HTR-8/SVneo (cell line): ENCODE results near the gene GPR37L1.

Experiments used
- DNase-seq: peaks from one replicate; pipeline ENCODE4 v3.0.0; 2011; ENCODE audit warnings: low spot score, mixed read lengths; ENCODE audit not compliant: insufficient read length
- FAIRE-seq: peaks from 2 replicates; lab custom pipeline; 2011; peaks lifted over from hg19 to GRCh38; lab: Jason Lieb, UNC

The GPR37L1 gene, protein sequence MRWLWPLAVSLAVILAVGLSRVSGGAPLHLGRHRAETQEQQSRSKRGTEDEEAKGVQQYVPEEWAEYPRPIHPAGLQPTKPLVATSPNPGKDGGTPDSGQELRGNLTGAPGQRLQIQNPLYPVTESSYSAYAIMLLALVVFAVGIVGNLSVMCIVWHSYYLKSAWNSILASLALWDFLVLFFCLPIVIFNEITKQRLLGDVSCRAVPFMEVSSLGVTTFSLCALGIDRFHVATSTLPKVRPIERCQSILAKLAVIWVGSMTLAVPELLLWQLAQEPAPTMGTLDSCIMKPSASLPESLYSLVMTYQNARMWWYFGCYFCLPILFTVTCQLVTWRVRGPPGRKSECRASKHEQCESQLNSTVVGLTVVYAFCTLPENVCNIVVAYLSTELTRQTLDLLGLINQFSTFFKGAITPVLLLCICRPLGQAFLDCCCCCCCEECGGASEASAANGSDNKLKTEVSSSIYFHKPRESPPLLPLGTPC

DNA sequence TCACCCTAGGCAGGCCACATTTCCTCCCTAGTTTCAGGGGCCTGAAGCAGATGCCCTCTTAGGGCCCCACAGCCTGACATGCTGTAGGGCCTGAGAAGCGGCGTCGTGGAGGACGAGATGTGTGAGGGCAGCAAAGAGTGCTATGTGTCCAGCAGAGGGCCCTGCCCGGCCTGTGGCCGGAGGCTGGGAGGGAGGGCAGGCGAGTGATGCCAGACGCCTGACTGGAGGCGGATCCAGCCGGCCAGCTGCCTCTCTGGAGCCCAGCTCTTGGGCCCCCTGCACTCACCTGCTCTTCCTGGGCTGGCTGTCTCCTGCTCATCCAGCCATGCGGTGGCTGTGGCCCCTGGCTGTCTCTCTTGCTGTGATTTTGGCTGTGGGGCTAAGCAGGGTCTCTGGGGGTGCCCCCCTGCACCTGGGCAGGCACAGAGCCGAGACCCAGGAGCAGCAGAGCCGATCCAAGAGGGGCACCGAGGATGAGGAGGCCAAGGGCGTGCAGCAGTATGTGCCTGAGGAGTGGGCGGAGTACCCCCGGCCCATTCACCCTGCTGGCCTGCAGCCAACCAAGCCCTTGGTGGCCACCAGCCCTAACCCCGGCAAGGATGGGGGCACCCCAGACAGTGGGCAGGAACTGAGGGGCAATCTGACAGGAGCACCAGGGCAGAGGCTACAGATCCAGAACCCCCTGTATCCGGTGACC, at the start of gene GPR37L1:
Gene GPR37L1, plus strand, starts transcription at position 279 of the 697 bp plus-strand sequence. Its CDS starts 47 bp downstream, at position 326.
- DNase-seq: peak; percentile 55
- FAIRE-seq: no peak

DNA sequence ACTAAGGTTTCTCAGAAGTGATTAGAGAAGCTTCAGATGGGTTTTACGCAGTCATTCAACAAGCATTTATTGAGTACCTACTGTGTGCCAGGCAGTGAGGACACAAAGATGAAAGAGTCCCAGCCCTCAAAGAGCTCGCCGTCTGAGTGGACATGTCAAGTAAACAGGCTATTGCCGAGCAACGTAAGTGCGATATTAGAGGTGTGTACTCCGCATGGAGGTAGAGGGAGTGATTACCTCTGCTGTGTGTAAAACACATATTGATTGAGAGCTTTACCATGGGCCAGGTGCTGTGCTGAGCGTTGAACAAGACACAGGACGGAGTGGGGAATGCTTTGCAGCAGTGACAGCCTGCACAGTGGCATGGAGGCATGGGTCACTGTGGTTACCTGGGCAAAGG, 49.5 kb upstream of the GPR37L1 start:
- no peak for FAIRE-seq

DNA sequence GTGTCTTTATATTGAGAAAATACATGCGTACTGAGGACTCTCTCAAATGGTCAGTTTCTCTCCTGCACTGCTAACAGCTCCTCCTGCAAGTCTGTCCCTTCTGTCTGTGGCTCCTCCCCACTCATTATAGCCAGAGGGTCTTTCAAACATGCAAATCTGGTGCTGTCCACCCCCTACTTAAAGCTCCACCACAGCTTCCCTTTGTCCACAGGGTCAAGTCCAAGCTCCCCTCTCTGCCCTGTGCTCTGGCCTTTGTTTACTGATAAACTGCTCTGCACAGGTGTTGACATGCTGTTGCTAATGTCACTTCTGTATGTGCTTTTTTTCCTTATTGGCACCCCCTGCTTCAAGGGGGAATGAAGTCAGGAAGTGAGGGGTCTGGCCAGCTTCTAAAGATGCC, 47.7 kb upstream of the GPR37L1 start:
- FAIRE-seq (no peak), DNase-seq (no peak)

More for the DNA sequence above, 49.5 kb upstream of the GPR37L1 start:
- no peak for DNase-seq

DNA sequence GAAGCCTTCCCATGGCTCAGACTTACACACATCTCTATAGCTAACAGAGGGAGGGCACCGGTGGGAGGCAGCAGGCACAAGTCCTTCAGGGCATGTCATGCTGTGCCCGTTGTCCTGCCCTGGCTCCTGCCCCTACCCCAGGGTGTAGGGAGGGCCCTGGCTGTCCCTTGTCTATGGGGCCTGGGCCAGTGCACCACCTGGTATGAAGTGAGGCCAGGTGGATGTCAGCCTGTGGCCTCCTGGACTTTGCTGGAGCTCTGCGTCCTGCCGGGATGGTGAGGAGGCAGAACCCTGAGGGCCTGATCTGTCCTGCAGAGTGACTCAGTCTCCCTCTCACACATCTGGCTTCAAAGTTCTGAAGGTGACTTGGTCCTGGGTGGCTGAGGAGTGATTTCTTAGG, 47.3 kb upstream of the GPR37L1 start:
- no peak for DNase-seq
- no peak for FAIRE-seq

DNA sequence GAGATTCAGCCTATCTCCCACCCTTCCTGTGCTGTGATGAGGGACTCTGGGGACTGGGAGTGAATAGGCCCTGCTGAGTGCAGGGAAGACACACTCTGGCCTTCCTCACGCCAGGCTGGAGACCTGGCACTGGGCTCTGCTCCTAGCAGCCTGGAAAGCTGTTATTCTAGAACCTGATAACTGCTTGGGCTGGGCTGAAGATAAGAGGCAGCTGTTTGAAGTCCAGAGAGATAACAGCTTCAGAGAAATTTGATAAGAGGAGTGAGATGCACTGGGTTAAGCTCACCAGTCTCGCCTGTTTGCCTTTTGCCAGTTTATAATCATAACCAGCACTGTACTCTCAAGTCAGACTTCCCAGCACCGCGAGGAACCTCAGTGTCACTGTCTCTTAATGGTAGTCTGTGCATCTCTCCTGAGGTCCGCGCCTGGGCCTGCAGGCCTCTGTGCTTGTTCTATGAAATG, 46.6 kb upstream of the GPR37L1 start:
- DNase-seq (no peak), FAIRE-seq (no peak)

DNA sequence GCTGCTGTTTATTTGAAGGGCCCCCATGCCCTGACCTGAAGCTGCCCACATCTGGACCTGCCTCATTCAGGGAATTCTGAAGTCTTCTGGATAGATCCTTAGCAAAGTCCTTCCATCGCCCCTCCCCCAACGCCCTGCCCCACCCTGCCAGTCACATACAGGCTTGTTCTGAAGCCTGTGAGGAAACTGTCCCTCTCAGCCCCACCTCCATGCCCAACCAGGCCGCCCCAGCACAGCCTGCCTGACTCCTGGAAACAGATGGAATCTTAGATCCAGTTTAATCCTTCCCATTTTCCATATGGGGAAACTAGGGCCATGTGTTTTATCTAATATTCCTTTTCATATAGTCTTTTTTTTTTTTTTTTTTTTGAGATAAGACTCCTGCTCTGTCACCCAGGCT, 44.5 kb upstream of the GPR37L1 start:
- DNase-seq (no peak), FAIRE-seq (no peak)

DNA sequence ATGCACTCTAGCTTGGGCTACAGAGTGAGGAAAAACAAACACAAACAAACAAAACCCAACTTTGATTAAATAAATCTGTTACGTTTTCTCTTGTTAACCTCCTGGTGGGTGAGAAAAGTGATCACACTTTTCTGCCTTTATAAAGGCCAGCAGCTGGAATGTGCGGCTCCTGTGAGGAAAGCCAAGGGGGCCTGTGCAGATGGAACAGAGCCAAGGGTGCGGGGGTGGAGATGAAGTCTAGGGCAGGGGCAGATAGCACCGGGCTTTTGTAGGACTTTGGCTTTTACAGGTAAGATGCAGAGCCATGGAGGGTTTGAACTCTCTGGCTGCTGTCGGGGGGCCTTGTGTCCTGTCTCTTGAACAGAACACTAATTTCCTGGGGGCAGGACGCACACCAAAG, 40.7 kb upstream of the GPR37L1 start:
- no peak for DNase-seq
- no peak for FAIRE-seq

DNA sequence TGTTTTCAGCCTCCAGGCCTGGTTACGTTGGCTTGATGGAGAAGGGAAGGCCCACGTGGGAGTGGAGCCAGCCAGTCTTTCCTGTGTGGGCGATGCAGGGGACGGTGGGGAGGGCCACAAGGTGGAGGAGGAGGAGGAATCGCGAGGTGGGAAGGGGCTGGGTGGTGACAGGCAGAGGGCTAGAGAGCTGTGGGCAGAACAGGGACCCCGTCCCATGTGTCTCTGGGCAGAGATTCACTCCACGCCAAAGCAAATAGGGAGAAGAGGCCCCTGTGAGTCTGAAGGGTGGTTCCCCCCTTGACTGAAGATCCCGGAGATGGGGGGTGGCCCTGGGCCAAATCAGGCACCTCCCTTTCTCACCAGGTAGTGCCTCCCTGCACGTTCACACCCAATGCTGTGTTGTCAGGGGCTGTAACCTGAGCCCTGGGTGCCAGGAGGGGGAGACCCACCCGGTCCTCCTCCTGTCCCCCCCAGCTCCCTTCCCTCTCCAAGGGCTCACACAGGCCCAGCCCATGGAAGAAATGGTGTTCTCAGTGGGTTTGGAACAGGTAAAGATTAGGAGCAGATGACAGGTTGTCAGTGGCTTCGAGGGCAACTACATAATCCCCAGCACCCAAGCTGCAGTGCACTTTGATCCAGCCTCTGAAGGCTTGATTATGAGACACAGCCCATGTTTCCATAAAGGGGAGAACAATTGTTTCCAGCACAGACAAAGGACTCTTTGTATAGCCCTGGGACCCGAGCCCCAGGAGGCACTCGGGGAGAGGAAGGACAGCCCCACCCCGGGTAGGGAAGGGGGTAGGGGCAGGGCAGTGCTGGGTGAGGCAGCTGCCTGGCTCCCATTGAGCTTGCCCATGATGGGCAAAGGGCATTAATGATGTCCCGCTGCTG, 37.7 kb upstream of the GPR37L1 start:
- FAIRE-seq (no peak), DNase-seq (no peak)

DNA sequence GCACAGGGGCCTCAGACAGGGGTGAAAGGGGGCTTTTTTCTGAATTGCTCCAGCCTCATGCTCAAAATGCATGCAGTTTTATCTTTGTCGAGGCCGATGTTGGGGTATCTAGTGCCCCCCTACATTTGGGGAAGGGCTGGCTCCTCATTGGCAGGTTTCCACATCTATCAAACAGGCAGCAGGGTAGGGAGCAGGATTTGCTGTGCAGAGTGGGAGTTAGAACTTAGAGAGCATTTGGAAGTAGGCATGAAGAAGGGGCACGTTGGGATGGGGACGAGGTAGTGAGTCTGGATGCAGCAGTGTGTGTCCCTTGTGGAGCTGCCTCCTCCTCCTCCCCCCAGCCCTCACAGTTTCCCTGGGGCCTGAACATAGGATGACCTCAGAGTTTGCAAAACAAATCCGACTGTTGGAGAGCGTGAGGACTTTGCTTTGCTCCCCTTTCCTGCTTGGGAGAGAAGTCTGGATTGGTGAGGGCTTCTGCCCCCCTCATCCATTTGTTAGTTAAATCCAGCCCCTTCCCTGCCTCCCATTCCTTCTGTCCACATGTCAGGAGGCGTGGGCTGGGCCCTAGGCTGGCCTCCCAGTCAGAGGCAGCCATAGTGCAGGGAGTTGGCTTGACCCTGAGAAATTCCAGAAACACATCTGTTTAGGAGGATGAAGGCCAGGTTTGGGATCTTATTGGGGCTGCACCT, 36.9 kb upstream of the GPR37L1 start:
- DNase-seq (no peak), FAIRE-seq (no peak)

DNA sequence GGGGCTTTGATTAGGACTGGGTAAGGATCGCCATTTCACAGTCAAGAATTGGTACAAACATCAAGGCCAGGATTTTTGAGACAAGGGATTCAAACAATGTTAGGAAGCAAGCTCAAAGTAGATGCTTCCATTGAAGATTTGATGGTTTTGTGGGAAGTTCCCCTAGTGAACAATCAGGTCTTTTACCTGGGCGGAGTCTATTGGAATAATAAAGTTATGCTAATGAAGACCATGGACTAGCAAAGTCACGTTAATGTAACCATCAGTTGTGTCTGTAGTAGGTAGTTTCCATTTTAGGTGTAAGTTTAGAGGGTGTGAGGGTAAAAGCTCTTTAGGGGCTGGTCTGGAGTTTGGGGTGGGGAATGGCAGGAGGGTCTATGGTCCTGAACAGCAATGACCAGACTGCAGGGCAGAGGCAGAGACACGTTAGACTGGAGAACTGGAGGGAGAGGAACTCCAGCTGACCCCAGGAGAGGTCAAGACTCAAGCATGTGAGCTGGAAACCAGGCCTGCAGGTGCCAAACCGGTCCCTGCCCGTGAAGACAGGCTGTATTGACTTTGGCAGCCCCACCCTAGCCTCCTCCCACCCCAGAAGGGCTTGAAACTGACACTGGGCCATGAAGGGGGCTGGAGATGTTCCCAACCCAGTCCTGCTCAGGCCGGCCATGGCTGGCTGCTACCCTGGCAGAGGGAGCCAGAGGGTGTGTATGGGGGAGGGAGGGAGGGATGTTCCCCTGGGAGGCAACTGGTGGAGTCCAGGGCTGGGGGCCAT, 36.0 kb upstream of the GPR37L1 start:
- FAIRE-seq (no peak), DNase-seq (no peak)

DNA sequence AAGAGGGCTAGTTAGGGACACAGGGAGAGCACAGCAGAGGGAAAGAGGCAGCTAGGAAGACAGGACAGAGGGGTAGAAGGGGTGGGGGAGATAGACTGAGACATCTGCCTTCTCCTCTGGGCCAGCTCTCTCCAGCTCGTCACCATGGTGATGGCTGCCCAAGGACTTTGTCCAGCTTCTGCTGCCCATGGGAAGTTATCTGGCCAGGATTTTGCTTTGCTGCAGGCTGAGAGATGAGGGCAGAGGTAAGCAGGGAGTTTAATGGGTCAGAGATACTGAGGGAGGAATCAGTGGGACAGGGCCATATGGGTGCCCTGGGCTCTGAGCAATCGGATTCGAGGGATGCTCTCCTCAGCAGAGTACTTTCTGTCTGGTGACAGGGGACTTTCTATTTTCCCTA, 34.5 kb upstream of the GPR37L1 start:
- DNase-seq (no peak), FAIRE-seq (no peak)

DNA sequence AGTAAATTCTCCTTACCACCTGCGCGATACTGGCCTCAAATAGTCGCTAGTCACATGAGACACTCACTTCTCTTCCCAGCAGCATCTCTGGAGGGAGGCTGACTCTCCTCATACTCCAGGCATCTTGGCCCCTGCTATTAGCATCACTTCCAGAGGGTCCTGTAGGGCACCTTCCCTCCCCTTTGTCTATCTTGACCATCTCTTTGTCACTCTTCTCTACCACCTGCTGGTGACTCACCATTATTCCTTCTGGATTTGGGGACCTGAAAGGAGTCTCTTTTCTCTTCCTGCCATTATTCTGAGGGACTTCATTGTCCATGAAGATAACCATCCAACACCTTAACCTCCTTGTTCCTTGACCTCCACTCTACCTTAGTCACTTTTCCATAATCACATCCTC, 31.7 kb upstream of the GPR37L1 start:
- DNase-seq: no peak

DNA sequence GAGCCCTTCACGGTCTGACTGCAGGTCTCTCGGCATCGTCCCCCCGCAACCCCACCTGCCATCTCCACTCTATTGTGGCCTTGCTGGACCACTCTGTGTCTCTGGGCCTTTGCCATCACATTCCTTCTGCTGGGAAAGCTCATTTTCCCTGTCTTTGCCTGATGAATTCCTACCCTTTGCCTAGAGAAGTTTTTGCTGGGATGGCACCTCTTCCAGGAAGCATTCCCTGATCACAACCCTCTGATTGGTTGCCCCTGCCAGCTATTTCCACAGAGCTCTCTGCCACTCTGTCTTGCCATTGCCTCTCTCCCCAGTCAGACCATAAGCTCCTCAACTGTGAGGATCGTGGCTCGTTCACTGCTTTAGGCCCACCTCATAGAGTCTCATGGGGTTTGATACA, 28.9 kb upstream of the GPR37L1 start:
- DNase-seq (no peak), FAIRE-seq (no peak)

More for the DNA sequence above, 31.7 kb upstream of the GPR37L1 start:
- no peak for FAIRE-seq

DNA sequence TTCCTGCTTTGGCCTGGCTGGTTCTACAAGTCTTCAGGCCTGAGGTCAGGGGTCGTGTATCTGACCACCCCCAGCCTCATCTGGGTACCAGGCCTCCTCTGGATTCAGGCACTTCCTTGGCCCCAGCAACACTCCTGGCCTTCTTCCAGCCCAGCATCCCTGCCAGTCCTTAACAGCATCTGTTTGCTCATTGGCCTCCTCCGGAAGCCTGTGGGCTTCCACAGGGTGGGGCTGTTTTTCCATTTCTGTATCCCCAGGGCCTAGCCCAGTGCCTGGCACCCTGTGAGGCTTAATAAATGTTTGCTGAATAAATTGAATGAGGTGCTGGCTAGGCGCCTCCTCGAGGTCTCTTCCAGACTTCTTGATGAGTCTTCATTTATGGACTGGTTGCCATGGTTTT, 21.5 kb upstream of the GPR37L1 start:
- DNase-seq (no peak), FAIRE-seq (no peak)

DNA sequence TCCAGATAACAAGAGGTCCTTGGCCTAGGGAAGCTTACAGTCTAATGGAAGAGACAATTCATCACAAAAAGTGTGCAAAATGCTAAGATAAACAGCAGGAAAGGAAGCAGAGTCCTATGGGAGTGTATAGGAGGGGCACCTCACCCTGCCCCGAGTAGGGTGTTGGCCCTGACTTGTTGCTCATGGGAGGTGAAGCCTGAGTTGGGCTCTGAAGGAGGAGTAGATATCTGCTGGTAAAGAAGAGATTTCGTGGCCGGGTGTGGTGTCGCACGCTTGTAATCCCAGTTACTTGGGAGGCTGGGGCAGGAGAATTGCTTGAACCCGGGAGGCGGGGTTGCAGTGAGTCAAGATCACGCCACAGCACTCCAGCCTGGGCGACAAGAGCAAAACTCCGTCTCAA, 18.6 kb upstream of the GPR37L1 start:
- FAIRE-seq (no peak), DNase-seq (no peak)

DNA sequence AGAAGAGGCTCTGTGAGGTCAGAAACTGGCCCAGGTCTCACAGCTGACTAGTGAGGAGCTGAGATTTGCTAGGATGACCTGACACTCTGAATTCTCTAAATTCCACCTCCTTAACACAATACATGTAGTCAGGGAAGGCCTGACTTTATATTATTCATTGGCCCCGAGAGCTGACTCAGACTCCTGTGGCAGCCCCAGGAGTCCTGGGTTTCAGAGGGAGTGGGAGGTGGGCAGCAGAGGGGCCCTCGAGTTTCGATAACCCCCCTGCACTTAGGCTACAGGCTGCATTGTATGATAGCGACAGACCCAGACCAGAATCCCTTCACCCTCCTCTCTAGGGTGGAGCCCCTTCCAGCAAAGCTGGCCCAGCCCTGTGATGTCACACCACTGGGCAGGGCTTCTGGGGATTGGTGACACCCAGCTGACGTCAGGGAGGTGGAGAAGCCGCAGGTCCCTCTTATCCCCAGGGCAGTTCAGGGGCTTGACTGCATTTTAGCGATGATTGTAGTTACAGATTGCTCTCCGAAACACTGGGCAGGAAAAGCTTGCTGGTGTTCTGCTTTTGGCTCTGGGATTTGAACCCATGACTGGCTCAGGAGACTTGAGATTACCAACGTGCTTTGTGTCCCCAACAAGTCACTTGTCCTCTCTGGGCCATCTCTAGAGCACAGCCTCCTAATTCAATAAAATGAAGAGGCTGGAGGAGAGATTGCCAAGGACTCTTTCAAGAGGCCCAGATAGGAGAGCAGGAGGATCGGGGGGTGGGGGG, 17.0 kb upstream of the GPR37L1 start:
- no peak for FAIRE-seq
- peak; percentile 87 for DNase-seq

DNA sequence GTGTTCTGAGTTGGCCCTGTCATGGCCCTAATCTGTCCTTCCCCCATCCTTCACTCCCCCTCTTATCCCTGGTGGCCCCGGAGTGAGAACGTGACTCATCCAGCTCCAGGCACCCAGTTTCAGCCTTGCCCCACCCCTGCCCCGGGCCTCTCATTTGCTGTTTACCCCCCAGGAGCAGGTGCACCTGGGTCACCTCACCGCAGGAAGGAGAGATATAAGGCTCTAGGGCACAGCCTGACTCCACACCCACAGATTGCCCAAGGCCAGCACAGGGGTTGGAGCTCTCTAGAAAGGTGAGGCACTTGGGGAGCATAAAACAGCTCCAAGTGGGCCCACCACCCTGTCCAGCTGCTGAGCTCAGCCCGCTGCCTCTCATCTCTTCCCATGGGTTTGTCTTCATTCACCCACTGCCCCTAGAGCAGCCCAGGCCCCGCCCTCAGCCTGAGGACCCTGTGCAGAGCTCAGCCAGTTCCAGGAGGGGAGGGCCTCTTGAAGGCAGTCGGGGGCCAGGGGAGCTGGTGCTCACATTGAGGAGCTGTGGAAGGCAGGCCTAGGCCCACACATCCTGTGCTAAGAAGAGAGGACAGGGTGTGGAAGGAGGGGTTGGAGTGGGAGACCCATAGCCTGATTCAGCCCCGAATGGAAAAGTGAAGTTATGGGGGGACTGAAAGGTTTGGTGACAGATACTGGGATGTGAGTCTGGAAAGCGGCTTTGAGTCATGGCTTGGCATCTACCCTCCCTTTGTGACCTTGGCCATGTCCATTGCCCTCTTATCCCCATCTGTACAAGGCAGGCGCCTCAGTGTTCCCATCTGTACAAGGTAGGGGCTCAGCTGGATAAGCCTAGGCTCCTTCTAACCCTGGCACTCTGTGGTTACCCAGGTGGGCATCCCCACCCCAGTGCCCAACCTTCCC, 16.1 kb upstream of the GPR37L1 start:
- DNase-seq: no peak

More for the DNA sequence above, 16.1 kb upstream of the GPR37L1 start:
- FAIRE-seq: no peak
